Dedifferentiated amniotic fluid mesenchymal stem cell (primary cell): ENCODE measurements around the gene COX10.
"Not testable (repeated sequence)": the region's sequence is repeated elsewhere in the genome, so short reads cannot be mapped to it uniquely, and the experiment has no call there.

ENCODE experiments used
- DNase-seq: peaks from one replicate; pipeline ENCODE4 v3.0.0-alpha.2; 2016; ENCODE audit errors: extremely low spot score

The COX10 gene

GRCh38 chr17:14123619-14124278, 54.4 kb downstream of the COX10 start:
- no peak for DNase-seq

- no peak for DNase-seq
Observed at GRCh38 chr17:14124854-14125253, 55.5 kb downstream of the COX10 start.

GRCh38 chr17:14125518-14126137, 56.3 kb downstream of the COX10 start:
- no peak for DNase-seq

- DNase-seq: no peak
Observed at GRCh38 chr17:14133104-14133503, 63.8 kb downstream of the COX10 start.

GRCh38 chr17:14134456-14134855, 65.2 kb downstream of the COX10 start:
- no peak for DNase-seq

GRCh38 chr17:14135906-14136590, 66.7 kb downstream of the COX10 start:
- no peak for DNase-seq

GRCh38 chr17:14138649-14139048, 69.3 kb downstream of the COX10 start:
- DNase-seq: no peak

- no peak for DNase-seq
Observed at GRCh38 chr17:14143688-14144087, 74.4 kb downstream of the COX10 start.

GRCh38 chr17:14144508-14144907, 75.2 kb downstream of the COX10 start:
- peak; percentile 44 for DNase-seq

- DNase-seq: no peak
Observed at GRCh38 chr17:14149751-14150150, 80.4 kb downstream of the COX10 start.

GRCh38 chr17:14150619-14151018, 81.3 kb downstream of the COX10 start:
- DNase-seq: no peak

GRCh38 chr17:14152721-14153120, 83.4 kb downstream of the COX10 start:
- no peak for DNase-seq

- DNase-seq: no peak
Observed at GRCh38 chr17:14153374-14153773, 84.1 kb downstream of the COX10 start.

- DNase-seq: peak; percentile 29
Observed at GRCh38 chr17:14156689-14157088, 87.4 kb downstream of the COX10 start.

GRCh38 chr17:14157822-14158221, 88.5 kb downstream of the COX10 start:
- no peak for DNase-seq

- no peak for DNase-seq
Observed at GRCh38 chr17:14158707-14159106, 89.4 kb downstream of the COX10 start.

- DNase-seq: no peak
Observed at GRCh38 chr17:14161419-14161818, 92.1 kb downstream of the COX10 start.

- DNase-seq: no peak
Observed at GRCh38 chr17:14165616-14166015, 96.3 kb downstream of the COX10 start.

- not testable (repeated sequence) for DNase-seq
Observed at GRCh38 chr17:14167831-14168230, 98.5 kb downstream of the COX10 start.

- no peak for DNase-seq
Observed at GRCh38 chr17:14168582-14168981, 99.3 kb downstream of the COX10 start.

- no peak for DNase-seq
Observed at GRCh38 chr17:14169287-14169686, 100.0 kb downstream of the COX10 start.

- DNase-seq: no peak
Observed at GRCh38 chr17:14169901-14170300, 100.6 kb downstream of the COX10 start.

GRCh38 chr17:14176989-14177388, 107.7 kb downstream of the COX10 start:
- DNase-seq: not testable (repeated sequence)
